Neuron (in vitro differentiated cells): Measurements from ENCODE around the gene CRELD2.

Experiments
- H2AFZ ChIP-seq: one replicate; pipeline ENCODE4 v1.6.1; 2013; ENCODE audit warnings: low read depth, mild to moderate bottlenecking, inconsistent platforms, low read length, moderate library complexity
- H3K27me3 ChIP-seq: one replicate; pipeline ENCODE4 v1.6.1; 2013; ENCODE audit warnings: low read length; ENCODE audit not compliant: insufficient read depth
- H3K36me3 ChIP-seq: one replicate; pipeline ENCODE4 v1.6.1; 2013; ENCODE audit warnings: low read length; ENCODE audit not compliant: insufficient read depth
- H3K4me1 ChIP-seq: one replicate; pipeline ENCODE4 v1.6.1; 2013; ENCODE audit warnings: low read length; ENCODE audit not compliant: insufficient read depth
- H3K4me3 ChIP-seq: 2 replicates; pipeline ENCODE4 v1.5.1; 2013; ENCODE audit warnings: mild to moderate bottlenecking, low read length, moderate library complexity
- H3K9me3 ChIP-seq: one replicate; pipeline ENCODE4 v1.6.1; 2013; ENCODE audit warnings: low read length

Gene CRELD2

GRCh38 chr22:49973018-49973961 lies 54.9 kb downstream of the CRELD2 start:
- H3K4me3 ChIP-seq, result no peak overlapping the region
- no peaks in the 10 kb centered on the region for H3K36me3 ChIP-seq
- H3K27me3 ChIP-seq, result no peaks in the 10 kb centered on the region
- peaks cover 6% of the 10 kb centered on the region for H3K4me1 ChIP-seq
- no peaks in the 10 kb centered on the region for H3K9me3 ChIP-seq
- H2AFZ ChIP-seq, result no peak overlapping the region

GRCh38 chr22:49975543-49976389 lies 57.3 kb downstream of the CRELD2 start:
- Histone ChIP-seq H3K4me3 (no peak overlapping the region), H3K4me1 (peaks cover 3% of the 10 kb centered on the region), H3K36me3 (no peaks in the 10 kb centered on the region), H3K27me3 (no peaks in the 10 kb centered on the region), H3K9me3 (no peaks in the 10 kb centered on the region), H2AFZ (no peak overlapping the region)

- no peaks in the 10 kb centered on the region for H3K4me1 ChIP-seq
- H3K4me3 ChIP-seq, result no peak overlapping the region
- no peaks in the 10 kb centered on the region for H3K27me3 ChIP-seq
- no peaks in the 10 kb centered on the region for H3K36me3 ChIP-seq
- H3K9me3 ChIP-seq, result no peaks in the 10 kb centered on the region
- H2AFZ ChIP-seq, result no peak overlapping the region
These were observed 58.2 kb downstream of the CRELD2 start for GRCh38 chr22:49976439-49977175.
